ENCODE results near the gene KRTAP20-2. TPM values are rescaled to one million over a fixed set of nuclear protein-coding genes. Genes with fewer than 3 reads are reported as not detected.

KRTAP20-2 gene
- total RNA-seq, 2 donors from 2014 or later, result not detected

GRCh38 chr21:30605968-30606367 lies 29.0 kb upstream of the KRTAP20-2 start:
- Histone ChIP-seq H3K4me1 (ENCODE audit: control insufficient read depth in 1 of 2, low read depth in 2 of 2) (no peaks in the 10 kb centered on the region), H3K27me3 (replicated peaks; ENCODE audit: insufficient read depth) (no peaks in the 10 kb centered on the region), H3K4me3 (no peak overlapping the region), H3K36me3 (no peaks in the 10 kb centered on the region), H3K9me3 (no peaks in the 10 kb centered on the region), H3K27ac (no peak overlapping the region)
- no peak for TF ChIP-seq CTCF (IDR thresholded peaks at IDR 0.05)
- no peak for ATAC-seq (ENCODE audit: insufficient number of reproducible peaks, low FRiP score, low read depth)
- no peak for DNase-seq (ENCODE audit: low spot score)

GRCh38 chr21:30612132-30612531 lies 22.9 kb upstream of the KRTAP20-2 start:
- no peak overlapping the region for H3K4me3 ChIP-seq
- H3K36me3 ChIP-seq, result no peaks in the 10 kb centered on the region
- H3K9me3 ChIP-seq, result no peaks in the 10 kb centered on the region
- no peaks in the 10 kb centered on the region for H3K4me1 ChIP-seq (ENCODE audit: control insufficient read depth in 1 of 2, low read depth in 2 of 2)
- no peak for DNase-seq (ENCODE audit: low spot score)
- H3K27me3 ChIP-seq (replicated peaks; ENCODE audit: insufficient read depth), result no peaks in the 10 kb centered on the region
- no peak for TF ChIP-seq CTCF (IDR thresholded peaks at IDR 0.05)
- H3K27ac ChIP-seq, result no peak overlapping the region
- ATAC-seq (ENCODE audit: insufficient number of reproducible peaks, low FRiP score, low read depth), result no peak

- Histone ChIP-seq H3K27me3 (replicated peaks; ENCODE audit: insufficient read depth) (no peaks in the 10 kb centered on the region), H3K4me3 (no peak within 1 kb of the TSS), H3K36me3 (no peaks in the 10 kb centered on the region), H3K9me3 (no peaks in the 10 kb centered on the region), H3K27ac (no peak within 1 kb of the TSS), H3K4me1 (ENCODE audit: control insufficient read depth in 1 of 2, low read depth in 2 of 2) (no peaks in the 10 kb centered on the region)
- no peak for ATAC-seq (ENCODE audit: insufficient number of reproducible peaks, low FRiP score, low read depth)
- no peak for DNase-seq (ENCODE audit: low spot score)
- TF ChIP-seq CTCF (IDR thresholded peaks at IDR 0.05), result no peak
These were observed 21.2 kb upstream of the KRTAP20-2 start, which contains the start of gene KRTAP6-1 for GRCh38 chr21:30613836-30614235. Gene KRTAP6-1 (minus strand): TSS chr21:30613930. CDS start chr21:30613904, 26 bp downstream.

- ATAC-seq (ENCODE audit: insufficient number of reproducible peaks, low FRiP score, low read depth), result no peak
These were observed 19.8 kb upstream of the KRTAP20-2 start for GRCh38 chr21:30615199-30615598.

GRCh38 chr21:30616125-30616524 lies 18.9 kb upstream of the KRTAP20-2 start, which contains the start of gene KRTAP20-1:
Gene KRTAP20-1 (plus strand): TSS chr21:30616425. CDS start chr21:30616455, 30 bp downstream.
- ATAC-seq (ENCODE audit: insufficient number of reproducible peaks, low FRiP score, low read depth) (no peak), DNase-seq (ENCODE audit: low spot score) (no peak)
- Histone ChIP-seq H3K27ac (no peak within 1 kb of the TSS), H3K4me3 (no peak within 1 kb of the TSS), H3K27me3 (replicated peaks; ENCODE audit: insufficient read depth) (no peaks in the 10 kb centered on the region), H3K4me1 (ENCODE audit: control insufficient read depth in 1 of 2, low read depth in 2 of 2) (no peaks in the 10 kb centered on the region), H3K36me3 (no peaks in the 10 kb centered on the region), H3K9me3 (no peaks in the 10 kb centered on the region)
- no peak for TF ChIP-seq CTCF (IDR thresholded peaks at IDR 0.05)

More at GRCh38 chr21:30615199-30615598, 19.8 kb upstream of the KRTAP20-2 start:
- Histone ChIP-seq H3K36me3 (no peaks in the 10 kb centered on the region), H3K4me3 (no peak overlapping the region), H3K27me3 (replicated peaks; ENCODE audit: insufficient read depth) (no peaks in the 10 kb centered on the region), H3K9me3 (no peaks in the 10 kb centered on the region), H3K4me1 (ENCODE audit: control insufficient read depth in 1 of 2, low read depth in 2 of 2) (no peaks in the 10 kb centered on the region), H3K27ac (no peak overlapping the region)
- TF ChIP-seq CTCF (IDR thresholded peaks at IDR 0.05), result no peak
- no peak for DNase-seq (ENCODE audit: low spot score)
